ENCODE data around the gene PSMC3. TPM values are rescaled to one million over a fixed set of nuclear protein-coding genes. Genes with fewer than 3 reads are reported as not detected.
A peak's percentile ranks its signal among the peaks of the same experiment; 100 is the strongest.

PSMC3 gene
- total and polyA plus RNA-seq, 9 of the 15 experiments (the other 6 are each of a cell fraction or from before 2014, with no cell fraction given): 44.3 to 324 (median 240) TPM

- TF ChIP-seq FOXK2 (conservative IDR thresholded peaks at IDR 0.05 in 1 of 2, IDR thresholded peaks at IDR 0.05 in 1 of 2; ENCODE audit: low read depth in 2 of 2): peak; percentile 11 to 29; a peak in 2 of 4 replicates
- peak; percentile 96 for TF ChIP-seq DPF2 (IDR thresholded peaks at IDR 0.05)
- TF ChIP-seq, protein P1, sequence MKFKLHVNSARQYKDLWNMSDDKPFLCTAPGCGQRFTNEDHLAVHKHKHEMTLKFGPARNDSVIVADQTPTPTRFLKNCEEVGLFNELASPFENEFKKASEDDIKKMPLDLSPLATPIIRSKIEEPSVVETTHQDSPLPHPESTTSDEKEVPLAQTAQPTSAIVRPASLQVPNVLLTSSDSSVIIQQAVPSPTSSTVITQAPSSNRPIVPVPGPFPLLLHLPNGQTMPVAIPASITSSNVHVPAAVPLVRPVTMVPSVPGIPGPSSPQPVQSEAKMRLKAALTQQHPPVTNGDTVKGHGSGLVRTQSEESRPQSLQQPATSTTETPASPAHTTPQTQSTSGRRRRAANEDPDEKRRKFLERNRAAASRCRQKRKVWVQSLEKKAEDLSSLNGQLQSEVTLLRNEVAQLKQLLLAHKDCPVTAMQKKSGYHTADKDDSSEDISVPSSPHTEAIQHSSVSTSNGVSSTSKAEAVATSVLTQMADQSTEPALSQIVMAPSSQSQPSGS (CRISPR knock-in tag; IDR thresholded peaks at IDR 0.05): peak; percentile 92
- 0 out of 2 replicates have a peak, but pooled peaks have one; percentile 3 for TF ChIP-seq HBP1 (CRISPR knock-in tag; IDR thresholded peaks at IDR 0.05)
- peak; percentile 98 for TF ChIP-seq ARID1B (IDR thresholded peaks at IDR 0.05)
- TF ChIP-seq ZBTB1 (CRISPR knock-in tag; IDR thresholded peaks at IDR 0.05; ENCODE audit: borderline replicate concordance, low read depth): peak; percentile 60; the same call in 1 of the 2 replicates
- peak; percentile 88 for TF ChIP-seq NEUROD1 (IDR thresholded peaks at IDR 0.05; ENCODE audit: borderline replicate concordance, low read depth, low read length, partially characterized antibody)
- peak; percentile 64; the same call in 1 of the 2 replicates for TF ChIP-seq FOXM1 (IDR thresholded peaks at IDR 0.05; ENCODE audit: low read depth)
- TF ChIP-seq FOXM1 (CRISPR knock-in tag; IDR thresholded peaks at IDR 0.05; ENCODE audit: low read depth): no peak
- TF ChIP-seq MEIS2 (IDR thresholded peaks at IDR 0.05; ENCODE audit: partially characterized antibody): peak; percentile 88
- peak; percentile 87 for TF ChIP-seq RBFOX2 (IDR thresholded peaks at IDR 0.05; ENCODE audit: low read depth, low read length)
- TF ChIP-seq SMARCA5 (IDR thresholded peaks at IDR 0.05): peak; percentile 74
- TF ChIP-seq HDAC1 (IDR thresholded peaks at IDR 0.05): peak in 1 of 2 experiments; percentile 66; a peak in 2 of 4 replicates
- TF ChIP-seq HES1 (IDR thresholded peaks at IDR 0.05; ENCODE audit: low read depth): peak; percentile 77
- TF ChIP-seq, protein P2, sequence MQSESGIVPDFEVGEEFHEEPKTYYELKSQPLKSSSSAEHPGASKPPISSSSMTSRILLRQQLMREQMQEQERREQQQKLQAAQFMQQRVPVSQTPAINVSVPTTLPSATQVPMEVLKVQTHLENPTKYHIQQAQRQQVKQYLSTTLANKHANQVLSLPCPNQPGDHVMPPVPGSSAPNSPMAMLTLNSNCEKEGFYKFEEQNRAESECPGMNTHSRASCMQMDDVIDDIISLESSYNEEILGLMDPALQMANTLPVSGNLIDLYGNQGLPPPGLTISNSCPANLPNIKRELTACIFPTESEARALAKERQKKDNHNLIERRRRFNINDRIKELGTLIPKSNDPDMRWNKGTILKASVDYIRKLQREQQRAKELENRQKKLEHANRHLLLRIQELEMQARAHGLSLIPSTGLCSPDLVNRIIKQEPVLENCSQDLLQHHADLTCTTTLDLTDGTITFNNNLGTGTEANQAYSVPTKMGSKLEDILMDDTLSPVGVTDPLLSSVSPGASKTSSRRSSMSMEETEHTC (IDR thresholded peaks at IDR 0.05): peak; percentile 48; the same call in 1 of the 2 replicates
- TF ChIP-seq CCNT2 (IDR thresholded peaks at IDR 0.05; ENCODE audit: borderline replicate concordance, extremely low read depth, insufficient read length, low read depth, low read length): peak; percentile 97
- peak; percentile 97 for TF ChIP-seq ZBTB7A (IDR thresholded peaks at IDR 0.05; ENCODE audit: borderline replicate concordance, control insufficient read depth, low read depth, low read length)
- TF ChIP-seq, protein P3, sequence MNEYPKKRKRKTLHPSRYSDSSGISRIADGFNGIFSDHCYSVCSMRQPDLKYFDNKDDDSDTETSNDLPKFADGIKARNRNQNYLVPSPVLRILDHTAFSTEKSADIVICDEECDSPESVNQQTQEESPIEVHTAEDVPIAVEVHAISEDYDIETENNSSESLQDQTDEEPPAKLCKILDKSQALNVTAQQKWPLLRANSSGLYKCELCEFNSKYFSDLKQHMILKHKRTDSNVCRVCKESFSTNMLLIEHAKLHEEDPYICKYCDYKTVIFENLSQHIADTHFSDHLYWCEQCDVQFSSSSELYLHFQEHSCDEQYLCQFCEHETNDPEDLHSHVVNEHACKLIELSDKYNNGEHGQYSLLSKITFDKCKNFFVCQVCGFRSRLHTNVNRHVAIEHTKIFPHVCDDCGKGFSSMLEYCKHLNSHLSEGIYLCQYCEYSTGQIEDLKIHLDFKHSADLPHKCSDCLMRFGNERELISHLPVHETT (CRISPR knock-in tag; conservative IDR thresholded peaks at IDR 0.05 in 1 of 2, IDR thresholded peaks at IDR 0.05 in 1 of 2): peak in 1 of 2 experiments; percentile 72; a peak in 1 of 4 replicates
- TF ChIP-seq BRD4 (IDR thresholded peaks at IDR 0.05): peak; percentile 69; the same call in 1 of the 2 replicates
- TF ChIP-seq L3MBTL2 (IDR thresholded peaks at IDR 0.05): peak; percentile 72
- TF ChIP-seq ZSCAN29 (IDR thresholded peaks at IDR 0.05): no peak
These were observed 48.0 kb downstream of the PSMC3 start, which contains the start of gene SPI1 (continued) for GRCh38 chr11:47378010-47378835.
